Endodermal cell (in vitro differentiated cells): ENCODE results near the gene SCML1. TPM values are rescaled to one million over a fixed set of nuclear protein-coding genes. Genes with fewer than 3 reads are reported as not detected.

ENCODE experiments used
- DNase-seq: peaks from one replicate; pipeline ENCODE4 v3.0.0-alpha.2; 2017
- H3K27ac ChIP-seq: 2 replicates; pipeline ENCODE4 v1.5.1; 2013; ENCODE audit warnings: mild to moderate bottlenecking, low read depth, low read length, moderate library complexity
- H3K27me3 ChIP-seq: 2 replicates; pipeline ENCODE4 v1.6.1; 2013; ENCODE audit warnings: mild to moderate bottlenecking, low read length, moderate library complexity; ENCODE audit not compliant: insufficient read depth, control insufficient read depth, poor library complexity, severe bottlenecking
- H3K36me3 ChIP-seq: 2 replicates; pipeline ENCODE4 v1.7.0; 2013; ENCODE audit warnings: mild to moderate bottlenecking, low read length, moderate library complexity; ENCODE audit not compliant: control insufficient read depth, insufficient read depth
- H3K4me1 ChIP-seq: one replicate; pipeline ENCODE4 v1.7.0; 2013; ENCODE audit warnings: low read length; ENCODE audit not compliant: control insufficient read depth, insufficient read depth
- H3K4me3 ChIP-seq: 2 replicates; pipeline ENCODE4 v1.5.1; 2013; ENCODE audit warnings: mild to moderate bottlenecking, low read length, moderate library complexity
- H3K9ac ChIP-seq: 2 replicates; pipeline ENCODE4 v1.6.1; 2013; ENCODE audit warnings: mild to moderate bottlenecking, low read length, moderate library complexity; ENCODE audit not compliant: poor library complexity, severe bottlenecking; ENCODE audit errors: extremely low read depth
- H3K9me3 ChIP-seq: 2 replicates; pipeline ENCODE4 v1.6.1; 2013; ENCODE audit warnings: mild to moderate bottlenecking, low read length, moderate library complexity; ENCODE audit not compliant: control insufficient read depth
- H3K27ac Mint-ChIP-seq: 2 replicates; pipeline ENCODE4 v1.8.0; 2020; ENCODE audit warnings: mixed read lengths
- H3K27me3 Mint-ChIP-seq: 2 replicates; pipeline ENCODE4 v1.8.0; 2021; ENCODE audit warnings: mild to moderate bottlenecking, mixed read lengths; ENCODE audit not compliant: insufficient read depth
- H3K36me3 Mint-ChIP-seq: 2 replicates; pipeline ENCODE4 v1.8.0; 2020; ENCODE audit warnings: low read depth, mixed read lengths
- H3K4me1 Mint-ChIP-seq: 2 replicates; pipeline ENCODE4 v1.8.0; 2020; ENCODE audit warnings: mixed read lengths
- H3K4me3 Mint-ChIP-seq: 2 replicates; pipeline ENCODE4 v1.8.0; 2020; ENCODE audit warnings: mild to moderate bottlenecking, moderate library complexity, mixed read lengths
- H3K9me3 Mint-ChIP-seq: 2 replicates; pipeline ENCODE4 v1.8.0; 2020; ENCODE audit warnings: mild to moderate bottlenecking, mixed read lengths
- WGBS, 2 experiments: methylation state at CpG; one replicate each; pipeline versions ENCODE4 v1.1.5 to v1.1.7; 2013; ENCODE audit warnings: missing lambda C conversion rate in 2 of 2, mixed read lengths in 1 of 2; ENCODE audit not compliant: insufficient coverage in 1 of 2, insufficient read length in 1 of 2; 5-methylcytosine and 5-hydroxymethylcytosine counted together
- total RNA-seq, 2 donors: library from RNA; stranded (reverse); fragmentation: NEBNext Ultra II Directional in 1 of 2; extraction: Animal tissue kit (Norgen Biotek cat#: 25700) in 1 of 2; gene quantifications; 2 replicates in 1 of 2; 3 replicates in 1 of 2; pipeline ENCODE4 v1.2.1, GENCODE V29; 2021
- TF ChIP-seq, protein P1 (sequence below): fragments of 200-600 bp; sonication (generic); conservative IDR thresholded peaks from 2 replicates; pipeline ENCODE4 v1.5.0; 2021; ENCODE audit warnings: antibody characterized with exemption, mild to moderate bottlenecking

SCML1 gene
- total RNA-seq, 2 donors from 2014 or later: 0.59 to 2.2 TPM

DNA sequence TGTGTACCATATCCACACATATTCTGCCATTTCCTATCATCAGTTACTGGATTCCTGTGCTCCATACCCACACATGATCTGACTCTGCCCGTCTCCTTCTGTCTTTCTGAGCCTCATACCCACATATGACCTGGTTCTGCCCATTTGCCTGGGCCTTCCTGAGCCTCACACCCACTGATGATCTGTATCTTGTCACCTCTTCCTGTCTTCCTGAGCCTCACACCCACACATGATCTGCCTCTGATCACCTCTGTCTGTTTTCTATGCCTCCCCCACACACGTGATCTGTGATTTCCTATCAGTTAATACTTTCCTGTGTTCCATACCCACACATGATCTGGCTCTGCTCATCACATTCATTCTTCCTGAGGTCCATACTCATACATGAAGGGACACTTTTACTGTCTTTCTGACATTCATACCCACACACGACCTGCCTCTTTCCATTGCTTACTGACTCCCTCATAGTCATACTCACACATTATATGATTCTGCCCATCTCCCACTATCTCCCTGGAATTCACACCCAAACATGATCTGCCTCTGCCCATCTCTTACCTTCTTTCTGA lies 32.5 kb downstream of the SCML1 start:
- Histone ChIP-seq H3K27ac (no peak overlapping the region), H3K36me3 (no peaks in the 10 kb centered on the region), H3K4me1 (no peaks in the 10 kb centered on the region), H3K27me3 (peaks cover 38% of the 10 kb centered on the region), H3K4me3 (no peak overlapping the region), H3K9me3 (no peaks in the 10 kb centered on the region), H3K9ac (no peak overlapping the region)
- Mint-ChIP-seq H3K27ac (no peak overlapping the region), H3K4me3 (no peak overlapping the region), H3K36me3 (no peaks in the 10 kb centered on the region), H3K9me3 (no peaks in the 10 kb centered on the region), H3K4me1 (no peaks in the 10 kb centered on the region), H3K27me3 (no peaks in the 10 kb centered on the region)
- TF ChIP-seq, protein P1, sequence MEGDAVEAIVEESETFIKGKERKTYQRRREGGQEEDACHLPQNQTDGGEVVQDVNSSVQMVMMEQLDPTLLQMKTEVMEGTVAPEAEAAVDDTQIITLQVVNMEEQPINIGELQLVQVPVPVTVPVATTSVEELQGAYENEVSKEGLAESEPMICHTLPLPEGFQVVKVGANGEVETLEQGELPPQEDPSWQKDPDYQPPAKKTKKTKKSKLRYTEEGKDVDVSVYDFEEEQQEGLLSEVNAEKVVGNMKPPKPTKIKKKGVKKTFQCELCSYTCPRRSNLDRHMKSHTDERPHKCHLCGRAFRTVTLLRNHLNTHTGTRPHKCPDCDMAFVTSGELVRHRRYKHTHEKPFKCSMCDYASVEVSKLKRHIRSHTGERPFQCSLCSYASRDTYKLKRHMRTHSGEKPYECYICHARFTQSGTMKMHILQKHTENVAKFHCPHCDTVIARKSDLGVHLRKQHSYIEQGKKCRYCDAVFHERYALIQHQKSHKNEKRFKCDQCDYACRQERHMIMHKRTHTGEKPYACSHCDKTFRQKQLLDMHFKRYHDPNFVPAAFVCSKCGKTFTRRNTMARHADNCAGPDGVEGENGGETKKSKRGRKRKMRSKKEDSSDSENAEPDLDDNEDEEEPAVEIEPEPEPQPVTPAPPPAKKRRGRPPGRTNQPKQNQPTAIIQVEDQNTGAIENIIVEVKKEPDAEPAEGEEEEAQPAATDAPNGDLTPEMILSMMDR: no peak
- 74 to 87% methylated on average over 2 to 3 of the region's 3 CpGs for WGBS, 2 experiments
- DNase-seq: no peak

DNA sequence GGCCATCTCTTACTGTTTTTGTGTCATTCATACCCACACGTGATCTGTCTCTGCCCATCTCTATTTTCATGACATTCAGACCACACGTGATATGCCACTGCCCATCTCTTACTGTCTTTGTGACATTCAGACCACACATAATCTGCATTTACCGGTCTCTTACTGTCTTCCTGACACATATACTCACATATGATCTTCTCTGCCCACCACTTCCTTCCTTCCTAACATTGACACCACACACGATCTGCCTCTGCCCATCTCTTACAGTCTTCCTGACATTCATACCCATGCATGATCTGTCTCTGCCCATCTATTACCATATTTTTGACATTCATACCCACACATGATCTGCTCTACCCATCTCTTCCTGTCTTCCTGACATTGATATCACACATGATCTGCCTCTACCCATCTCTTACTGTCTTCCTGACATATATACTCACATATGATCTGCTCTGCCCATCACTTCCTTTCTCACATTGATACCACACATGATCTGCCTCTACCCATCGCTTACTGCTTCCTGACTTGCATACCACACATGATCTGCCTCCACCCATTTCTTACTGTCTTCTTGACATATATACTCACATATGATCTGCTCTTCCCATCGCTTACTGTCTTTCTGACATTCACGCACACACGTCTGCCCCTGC lies 36.1 kb downstream of the SCML1 start:
- DNase-seq: no peak
- Mint-ChIP-seq H3K4me1 (no peaks in the 10 kb centered on the region), H3K36me3 (no peaks in the 10 kb centered on the region), H3K4me3 (no peak overlapping the region), H3K9me3 (peaks cover 19% of the 10 kb centered on the region), H3K27ac (no peak overlapping the region), H3K27me3 (peaks cover 1% of the 10 kb centered on the region)
- Histone ChIP-seq H3K27me3 (peaks cover 38% of the 10 kb centered on the region), H3K27ac (no peak overlapping the region), H3K36me3 (no peaks in the 10 kb centered on the region), H3K4me1 (no peaks in the 10 kb centered on the region), H3K9me3 (no peaks in the 10 kb centered on the region), H3K4me3 (no peak overlapping the region), H3K9ac (no peak overlapping the region)
- TF ChIP-seq, protein P1: no peak
- 75 to 87% methylated on average over 5 to 8 of the region's 8 CpGs for WGBS, 2 experiments

DNA sequence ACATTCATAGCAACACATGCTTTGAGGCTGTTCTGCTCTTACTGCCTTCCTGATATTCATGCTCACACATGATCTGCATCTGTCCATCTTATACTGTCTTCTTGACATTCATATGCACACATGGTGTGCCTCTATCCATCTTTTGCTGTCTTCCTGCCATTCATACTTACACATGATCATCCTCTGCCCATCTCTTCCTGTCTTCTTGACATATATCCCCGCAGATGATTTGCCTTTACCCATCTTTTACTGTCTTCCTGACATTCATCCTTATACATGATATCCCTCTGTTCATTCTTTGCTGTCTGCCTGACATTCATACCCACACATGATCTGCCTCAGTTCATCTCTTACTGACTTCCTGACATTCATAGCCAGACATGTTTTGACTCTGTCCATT lies 36.8 kb downstream of the SCML1 start:
- Mint-ChIP-seq H3K36me3 (no peaks in the 10 kb centered on the region), H3K27me3 (peaks cover 1% of the 10 kb centered on the region), H3K27ac (no peak overlapping the region), H3K9me3 (peaks cover 25% of the 10 kb centered on the region), H3K4me3 (no peak overlapping the region), H3K4me1 (no peaks in the 10 kb centered on the region)
- no peak overlapping the region for H3K27ac ChIP-seq
- H3K27me3 ChIP-seq: peaks cover 38% of the 10 kb centered on the region
- H3K4me1 ChIP-seq: no peaks in the 10 kb centered on the region
- DNase-seq: no peak
- no peaks in the 10 kb centered on the region for H3K36me3 ChIP-seq
- H3K9me3 ChIP-seq: no peaks in the 10 kb centered on the region
- 87 to 100% methylated on average over 1 of the region's 1 CpG for WGBS, 2 experiments
- no peak overlapping the region for H3K4me3 ChIP-seq
- H3K9ac ChIP-seq: no peak overlapping the region
- TF ChIP-seq, protein P1: no peak
